GM23338 (cell line): ENCODE results near the gene SMAP2. TPM values are rescaled to one million over a fixed set of nuclear protein-coding genes. Genes with fewer than 3 reads are reported as not detected.

Experiments
- ATAC-seq: fragments of 200-7000 bp; cut with Tn5 transposase; 3 replicates; pipeline ENCODE4 v1.9.1; 2020
- DNase-seq: peaks from one replicate; pipeline ENCODE4 v3.0.0-alpha.2; 2015; ENCODE audit warnings: low spot score
- H2AFZ ChIP-seq: fragments of 200-600 bp; sonication (generic); 2 replicates; pipeline ENCODE4 v1.8.0; 2016; ENCODE audit warnings: antibody characterized with exemption, mild to moderate bottlenecking, moderate library complexity
- H3F3A ChIP-seq: fragments of 200-600 bp; sonication (generic); replicated peaks from 2 replicates; pipeline ENCODE4 v1.8.0; 2017; ENCODE audit warnings: antibody characterized with exemption, mixed run types, low read depth
- H3K27ac ChIP-seq: fragments of 200-600 bp; sonication (generic); 2 replicates; pipeline ENCODE4 v1.6.1; 2016; ENCODE audit warnings: low read depth
- H3K27me3 ChIP-seq: fragments of 200-600 bp; sonication (generic); 2 replicates; pipeline ENCODE4 v1.8.0; 2016; ENCODE audit warnings: mild to moderate bottlenecking, mixed run types, moderate library complexity; ENCODE audit not compliant: insufficient read depth
- H3K36me3 ChIP-seq: fragments of 200-600 bp; sonication (generic); 2 replicates; pipeline ENCODE4 v1.8.0; 2016; ENCODE audit warnings: mild to moderate bottlenecking; ENCODE audit not compliant: insufficient read depth
- H3K4me1 ChIP-seq: fragments of 200-600 bp; sonication (generic); 2 replicates; pipeline ENCODE4 v1.8.0; 2016; ENCODE audit warnings: mild to moderate bottlenecking, moderate library complexity; ENCODE audit not compliant: insufficient read depth
- H3K4me2 ChIP-seq: fragments of 200-600 bp; sonication (generic); 2 replicates; pipeline ENCODE4 v1.7.1; 2017; ENCODE audit warnings: mixed run types
- H3K4me3 ChIP-seq: fragments of 200-600 bp; sonication (generic); 2 replicates; pipeline ENCODE4 v1.6.1; 2016; ENCODE audit warnings: mixed run types
- H3K79me2 ChIP-seq: fragments of 200-600 bp; sonication (generic); replicated peaks from 2 replicates; pipeline ENCODE4 v1.8.0; 2017; ENCODE audit warnings: mild to moderate bottlenecking; ENCODE audit not compliant: insufficient read depth
- H3K9me2 ChIP-seq: fragments of 200-600 bp; sonication (generic); 2 replicates; pipeline ENCODE4 v1.8.0; 2017; ENCODE audit not compliant: insufficient read depth
- H4K20me1 ChIP-seq: fragments of 200-600 bp; sonication (generic); replicated peaks from 2 replicates; pipeline ENCODE4 v1.8.0; 2017; ENCODE audit warnings: mild to moderate bottlenecking; ENCODE audit not compliant: insufficient read depth
- H3K27ac Mint-ChIP-seq: 2 replicates; pipeline ENCODE4 v1.8.0; 2020; ENCODE audit warnings: inconsistent platforms, mild to moderate bottlenecking, moderate library complexity, mixed read lengths
- H3K27me3 Mint-ChIP-seq: 3 replicates; pipeline ENCODE4 v1.8.0; 2022; ENCODE audit warnings: low read depth, mild to moderate bottlenecking, moderate library complexity, mixed read lengths, inconsistent platforms; ENCODE audit not compliant: insufficient read depth, poor library complexity
- H3K36me3 Mint-ChIP-seq: 3 replicates; pipeline ENCODE4 v1.8.0; 2021; ENCODE audit warnings: low read depth, mild to moderate bottlenecking, inconsistent platforms, moderate library complexity, mixed read lengths
- H3K4me1 Mint-ChIP-seq: 3 replicates; pipeline ENCODE4 v1.8.0; 2020; ENCODE audit warnings: mild to moderate bottlenecking, inconsistent platforms, mixed read lengths
- H3K4me3 Mint-ChIP-seq: 3 replicates; pipeline ENCODE4 v1.8.0; 2021; ENCODE audit warnings: moderate library complexity, mild to moderate bottlenecking, inconsistent platforms, mixed read lengths
- H3K9me3 Mint-ChIP-seq: 3 replicates; pipeline ENCODE4 v1.8.0; 2020; ENCODE audit warnings: moderate library complexity, mild to moderate bottlenecking, inconsistent platforms, mixed read lengths
- CREB1 ChIP-seq: fragments of 250-450 bp; sonication (Bioruptor Pico); IDR thresholded peaks from 2 replicates; pipeline ENCODE4 v1.5.0; 2020; ENCODE audit warnings: low read depth, mild to moderate bottlenecking, moderate library complexity
- EZH2 ChIP-seq: fragments of 200-600 bp; sonication (generic); IDR thresholded peaks from one replicate; pipeline ENCODE4 v1.8.0; 2017; ENCODE audit warnings: antibody characterized with exemption, mild to moderate bottlenecking, low read depth; ENCODE audit not compliant: unreplicated experiment
- JUNB ChIP-seq: IDR thresholded peaks from one replicate; pipeline ENCODE4 v1.6.1; 2016; ENCODE audit warnings: antibody characterized with exemption; ENCODE audit not compliant: unreplicated experiment
- NANOG ChIP-seq: IDR thresholded peaks from 2 replicates; pipeline ENCODE4 v1.6.1; 2016; ENCODE audit warnings: antibody characterized with exemption, borderline replicate concordance
- POLR2AphosphoS5 ChIP-seq: IDR thresholded peaks from 2 replicates; pipeline ENCODE4 v1.6.1; 2016; ENCODE audit warnings: antibody characterized with exemption, low read depth
- STAT1 ChIP-seq: IDR thresholded peaks from one replicate; pipeline ENCODE4 v1.6.1; 2016; ENCODE audit warnings: antibody characterized with exemption; ENCODE audit not compliant: unreplicated experiment
- ZNF331 ChIP-seq: fragments of 250-450 bp; sonication (Bioruptor Pico); IDR thresholded peaks from 2 replicates; pipeline ENCODE4 v1.5.0; 2020; ENCODE audit warnings: low read depth, mild to moderate bottlenecking, moderate library complexity
- polyA plus RNA-seq: library from polyadenylated mRNA; unstranded; fragments of >200 nt; fragmentation: Nextera tagmentation; extraction: Ambion mirVana; gene quantifications from 2 replicates; pipeline ENCODE4 v1.2.1, GENCODE V29; 2016
- total RNA-seq: library from RNA; depleted of rRNA; stranded (reverse); fragments of >200 nt; shearing (Covaris generic); gene quantifications from 2 replicates; pipeline ENCODE4 v1.2.3, GENCODE V29; 2014
- TF ChIP-seq, protein P1 (sequence below): IDR thresholded peaks from one replicate; pipeline ENCODE4 v1.6.1; 2018; ENCODE audit warnings: antibody characterized with exemption; ENCODE audit not compliant: unreplicated experiment
- TF ChIP-seq, protein P2 (sequence below), 2 experiments: fragments of 200-600 bp in 1 of 2; sonication (generic) in 1 of 2; conservative IDR thresholded peaks; 2 replicates each; pipeline versions ENCODE4 v1.5.1 to v1.6.1; 2016 to 2017; ENCODE audit warnings: antibody characterized with exemption in 2 of 2, low read depth in 2 of 2, mild to moderate bottlenecking in 2 of 2, moderate library complexity in 1 of 2
- TF ChIP-seq, protein P3 (sequence below): fragments of 250-450 bp; sonication (Bioruptor Pico); IDR thresholded peaks from 2 replicates; pipeline ENCODE4 v1.5.0; 2020; ENCODE audit warnings: mild to moderate bottlenecking, moderate library complexity

The SMAP2 gene
- total and polyA plus RNA-seq, 2 experiments from 2014 or later, result 2.9 to 4.8 TPM

DNA sequence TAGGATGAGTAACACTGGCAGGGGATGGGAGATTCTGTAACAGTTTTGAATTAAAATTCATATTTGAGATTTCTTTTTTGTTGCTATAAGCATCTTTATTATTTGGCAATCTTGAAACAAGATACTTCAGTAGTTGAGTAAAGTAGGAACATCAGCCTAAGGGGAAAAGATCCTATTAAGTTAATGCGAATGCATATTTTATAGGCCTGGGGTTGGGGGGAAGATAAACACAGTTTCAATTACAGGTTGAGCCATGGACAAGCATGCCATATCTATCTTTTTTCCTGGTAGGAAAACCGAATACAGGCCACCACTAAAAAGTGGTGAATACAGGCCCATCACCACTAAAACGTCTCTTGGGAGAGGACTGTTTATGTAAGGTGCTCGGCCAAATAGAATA, 32.3 kb downstream of the SMAP2 start (continued):
- TF ChIP-seq NANOG (no peak), EZH2 (no peak), POLR2AphosphoS5 (no peak), CREB1 (no peak), ZNF331 (CRISPR knock-in tag) (no peak), JUNB (no peak), STAT1 (no peak)
- TF ChIP-seq, protein P1, sequence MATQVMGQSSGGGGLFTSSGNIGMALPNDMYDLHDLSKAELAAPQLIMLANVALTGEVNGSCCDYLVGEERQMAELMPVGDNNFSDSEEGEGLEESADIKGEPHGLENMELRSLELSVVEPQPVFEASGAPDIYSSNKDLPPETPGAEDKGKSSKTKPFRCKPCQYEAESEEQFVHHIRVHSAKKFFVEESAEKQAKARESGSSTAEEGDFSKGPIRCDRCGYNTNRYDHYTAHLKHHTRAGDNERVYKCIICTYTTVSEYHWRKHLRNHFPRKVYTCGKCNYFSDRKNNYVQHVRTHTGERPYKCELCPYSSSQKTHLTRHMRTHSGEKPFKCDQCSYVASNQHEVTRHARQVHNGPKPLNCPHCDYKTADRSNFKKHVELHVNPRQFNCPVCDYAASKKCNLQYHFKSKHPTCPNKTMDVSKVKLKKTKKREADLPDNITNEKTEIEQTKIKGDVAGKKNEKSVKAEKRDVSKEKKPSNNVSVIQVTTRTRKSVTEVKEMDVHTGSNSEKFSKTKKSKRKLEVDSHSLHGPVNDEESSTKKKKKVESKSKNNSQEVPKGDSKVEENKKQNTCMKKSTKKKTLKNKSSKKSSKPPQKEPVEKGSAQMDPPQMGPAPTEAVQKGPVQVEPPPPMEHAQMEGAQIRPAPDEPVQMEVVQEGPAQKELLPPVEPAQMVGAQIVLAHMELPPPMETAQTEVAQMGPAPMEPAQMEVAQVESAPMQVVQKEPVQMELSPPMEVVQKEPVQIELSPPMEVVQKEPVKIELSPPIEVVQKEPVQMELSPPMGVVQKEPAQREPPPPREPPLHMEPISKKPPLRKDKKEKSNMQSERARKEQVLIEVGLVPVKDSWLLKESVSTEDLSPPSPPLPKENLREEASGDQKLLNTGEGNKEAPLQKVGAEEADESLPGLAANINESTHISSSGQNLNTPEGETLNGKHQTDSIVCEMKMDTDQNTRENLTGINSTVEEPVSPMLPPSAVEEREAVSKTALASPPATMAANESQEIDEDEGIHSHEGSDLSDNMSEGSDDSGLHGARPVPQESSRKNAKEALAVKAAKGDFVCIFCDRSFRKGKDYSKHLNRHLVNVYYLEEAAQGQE, result no peak
- TF ChIP-seq, protein P2, sequence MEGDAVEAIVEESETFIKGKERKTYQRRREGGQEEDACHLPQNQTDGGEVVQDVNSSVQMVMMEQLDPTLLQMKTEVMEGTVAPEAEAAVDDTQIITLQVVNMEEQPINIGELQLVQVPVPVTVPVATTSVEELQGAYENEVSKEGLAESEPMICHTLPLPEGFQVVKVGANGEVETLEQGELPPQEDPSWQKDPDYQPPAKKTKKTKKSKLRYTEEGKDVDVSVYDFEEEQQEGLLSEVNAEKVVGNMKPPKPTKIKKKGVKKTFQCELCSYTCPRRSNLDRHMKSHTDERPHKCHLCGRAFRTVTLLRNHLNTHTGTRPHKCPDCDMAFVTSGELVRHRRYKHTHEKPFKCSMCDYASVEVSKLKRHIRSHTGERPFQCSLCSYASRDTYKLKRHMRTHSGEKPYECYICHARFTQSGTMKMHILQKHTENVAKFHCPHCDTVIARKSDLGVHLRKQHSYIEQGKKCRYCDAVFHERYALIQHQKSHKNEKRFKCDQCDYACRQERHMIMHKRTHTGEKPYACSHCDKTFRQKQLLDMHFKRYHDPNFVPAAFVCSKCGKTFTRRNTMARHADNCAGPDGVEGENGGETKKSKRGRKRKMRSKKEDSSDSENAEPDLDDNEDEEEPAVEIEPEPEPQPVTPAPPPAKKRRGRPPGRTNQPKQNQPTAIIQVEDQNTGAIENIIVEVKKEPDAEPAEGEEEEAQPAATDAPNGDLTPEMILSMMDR (conservative IDR thresholded peaks at IDR 0.05; ENCODE audit: low read depth in 2 of 2), result no peak

DNA sequence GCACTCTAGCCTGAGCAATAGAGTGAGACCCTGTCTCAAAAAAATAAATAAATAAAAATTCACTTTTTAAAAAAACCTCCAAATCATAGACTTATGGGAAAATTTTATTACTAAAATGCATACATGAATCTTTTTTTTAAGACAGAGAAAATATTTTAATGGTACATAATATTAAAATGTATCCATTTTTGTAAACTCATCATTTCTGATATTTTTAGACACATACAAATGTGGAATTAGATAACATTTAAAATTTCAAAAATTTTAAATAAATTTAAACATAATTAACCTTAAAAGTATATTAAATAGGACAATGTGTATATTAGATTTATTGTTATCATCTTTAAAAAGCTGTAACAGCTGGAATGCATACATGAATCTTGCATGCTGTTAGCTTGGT, 33.9 kb downstream of the SMAP2 start:
- H3K9me3 Mint-ChIP-seq, result no peaks in the 10 kb centered on the region
- H3K4me3 ChIP-seq, result no peak overlapping the region
- peaks cover 11% of the 10 kb centered on the region for H3K4me1 Mint-ChIP-seq
- ATAC-seq (no peak), DNase-seq (no peak)
- no peak overlapping the region for H3K27ac Mint-ChIP-seq
- no peak overlapping the region for H3K27ac ChIP-seq
- no peak overlapping the region for H3K4me3 Mint-ChIP-seq
- H3K36me3 Mint-ChIP-seq, result no peaks in the 10 kb centered on the region
- peaks cover 5% of the 10 kb centered on the region; the same call in 1 of the 2 replicates for H3K4me1 ChIP-seq
- H3K9me2 ChIP-seq, result no peaks in the 10 kb centered on the region
- no peak overlapping the region for H2AFZ ChIP-seq
- no peaks in the 10 kb centered on the region for H3K27me3 ChIP-seq
- H3F3A ChIP-seq, result no peaks in the 10 kb centered on the region
- no peaks in the 10 kb centered on the region for H3K36me3 ChIP-seq
- no peaks in the 10 kb centered on the region for H3K27me3 Mint-ChIP-seq
- no peaks in the 10 kb centered on the region for H3K79me2 ChIP-seq
- no peaks in the 10 kb centered on the region for H4K20me1 ChIP-seq
- H3K4me2 ChIP-seq, result no peak overlapping the region
- TF ChIP-seq, protein P2 (conservative IDR thresholded peaks at IDR 0.05; ENCODE audit: low read depth in 2 of 2), result no peak
- TF ChIP-seq NANOG, result no peak
- TF ChIP-seq STAT1, result no peak
- no peak for TF ChIP-seq JUNB
- no peak for TF ChIP-seq EZH2
- TF ChIP-seq, protein P3, sequence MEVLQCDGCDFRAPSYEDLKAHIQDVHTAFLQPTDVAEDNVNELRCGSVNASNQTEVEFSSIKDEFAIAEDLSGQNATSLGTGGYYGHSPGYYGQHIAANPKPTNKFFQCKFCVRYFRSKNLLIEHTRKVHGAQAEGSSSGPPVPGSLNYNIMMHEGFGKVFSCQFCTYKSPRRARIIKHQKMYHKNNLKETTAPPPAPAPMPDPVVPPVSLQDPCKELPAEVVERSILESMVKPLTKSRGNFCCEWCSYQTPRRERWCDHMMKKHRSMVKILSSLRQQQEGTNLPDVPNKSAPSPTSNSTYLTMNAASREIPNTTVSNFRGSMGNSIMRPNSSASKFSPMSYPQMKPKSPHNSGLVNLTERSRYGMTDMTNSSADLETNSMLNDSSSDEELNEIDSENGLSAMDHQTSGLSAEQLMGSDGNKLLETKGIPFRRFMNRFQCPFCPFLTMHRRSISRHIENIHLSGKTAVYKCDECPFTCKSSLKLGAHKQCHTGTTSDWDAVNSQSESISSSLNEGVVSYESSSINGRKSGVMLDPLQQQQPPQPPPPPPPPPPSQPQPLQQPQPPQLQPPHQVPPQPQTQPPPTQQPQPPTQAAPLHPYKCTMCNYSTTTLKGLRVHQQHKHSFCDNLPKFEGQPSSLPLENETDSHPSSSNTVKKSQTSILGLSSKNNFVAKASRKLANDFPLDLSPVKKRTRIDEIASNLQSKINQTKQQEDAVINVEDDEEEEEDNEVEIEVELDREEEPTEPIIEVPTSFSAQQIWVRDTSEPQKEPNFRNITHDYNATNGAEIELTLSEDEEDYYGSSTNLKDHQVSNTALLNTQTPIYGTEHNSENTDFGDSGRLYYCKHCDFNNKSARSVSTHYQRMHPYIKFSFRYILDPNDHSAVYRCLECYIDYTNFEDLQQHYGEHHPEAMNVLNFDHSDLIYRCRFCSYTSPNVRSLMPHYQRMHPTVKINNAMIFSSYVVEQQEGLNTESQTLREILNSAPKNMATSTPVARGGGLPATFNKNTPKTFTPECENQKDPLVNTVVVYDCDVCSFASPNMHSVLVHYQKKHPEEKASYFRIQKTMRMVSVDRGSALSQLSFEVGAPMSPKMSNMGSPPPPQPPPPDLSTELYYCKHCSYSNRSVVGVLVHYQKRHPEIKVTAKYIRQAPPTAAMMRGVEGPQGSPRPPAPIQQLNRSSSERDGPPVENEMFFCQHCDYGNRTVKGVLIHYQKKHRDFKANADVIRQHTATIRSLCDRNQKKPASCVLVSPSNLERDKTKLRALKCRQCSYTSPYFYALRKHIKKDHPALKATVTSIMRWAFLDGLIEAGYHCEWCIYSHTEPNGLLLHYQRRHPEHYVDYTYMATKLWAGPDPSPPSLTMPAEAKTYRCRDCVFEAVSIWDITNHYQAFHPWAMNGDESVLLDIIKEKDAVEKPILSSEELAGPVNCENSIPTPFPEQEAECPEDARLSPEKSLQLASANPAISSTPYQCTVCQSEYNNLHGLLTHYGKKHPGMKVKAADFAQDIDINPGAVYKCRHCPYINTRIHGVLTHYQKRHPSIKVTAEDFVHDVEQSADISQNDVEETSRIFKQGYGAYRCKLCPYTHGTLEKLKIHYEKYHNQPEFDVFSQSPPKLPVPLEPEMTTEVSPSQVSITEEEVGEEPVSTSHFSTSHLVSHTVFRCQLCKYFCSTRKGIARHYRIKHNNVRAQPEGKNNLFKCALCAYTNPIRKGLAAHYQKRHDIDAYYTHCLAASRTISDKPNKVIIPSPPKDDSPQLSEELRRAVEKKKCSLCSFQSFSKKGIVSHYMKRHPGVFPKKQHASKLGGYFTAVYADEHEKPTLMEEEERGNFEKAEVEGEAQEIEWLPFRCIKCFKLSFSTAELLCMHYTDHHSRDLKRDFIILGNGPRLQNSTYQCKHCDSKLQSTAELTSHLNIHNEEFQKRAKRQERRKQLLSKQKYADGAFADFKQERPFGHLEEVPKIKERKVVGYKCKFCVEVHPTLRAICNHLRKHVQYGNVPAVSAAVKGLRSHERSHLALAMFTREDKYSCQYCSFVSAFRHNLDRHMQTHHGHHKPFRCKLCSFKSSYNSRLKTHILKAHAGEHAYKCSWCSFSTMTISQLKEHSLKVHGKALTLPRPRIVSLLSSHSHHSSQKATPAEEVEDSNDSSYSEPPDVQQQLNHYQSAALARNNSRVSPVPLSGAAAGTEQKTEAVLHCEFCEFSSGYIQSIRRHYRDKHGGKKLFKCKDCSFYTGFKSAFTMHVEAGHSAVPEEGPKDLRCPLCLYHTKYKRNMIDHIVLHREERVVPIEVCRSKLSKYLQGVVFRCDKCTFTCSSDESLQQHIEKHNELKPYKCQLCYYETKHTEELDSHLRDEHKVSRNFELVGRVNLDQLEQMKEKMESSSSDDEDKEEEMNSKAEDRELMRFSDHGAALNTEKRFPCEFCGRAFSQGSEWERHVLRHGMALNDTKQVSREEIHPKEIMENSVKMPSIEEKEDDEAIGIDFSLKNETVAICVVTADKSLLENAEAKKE (CRISPR knock-in tag), result no peak
